Neural crest cell (in vitro differentiated cells): ENCODE data around the gene CD248. TPM values are rescaled to one million over a fixed set of nuclear protein-coding genes. Genes with fewer than 3 reads are reported as not detected.

ENCODE experiments used
- DNase-seq: peaks from one replicate; pipeline ENCODE4 v3.0.0; 2021; ENCODE audit warnings: low read depth, mixed read lengths, low spot score
- H3K27ac Mint-ChIP-seq: one replicate; pipeline ENCODE4 v1.8.0; 2021; ENCODE audit warnings: mild to moderate bottlenecking, mixed read lengths; ENCODE audit not compliant: unreplicated experiment
- H3K27me3 Mint-ChIP-seq: 2 replicates; pipeline ENCODE4 v1.8.0; 2021; ENCODE audit warnings: low read depth, mild to moderate bottlenecking, mixed read lengths
- H3K36me3 Mint-ChIP-seq: 2 replicates; pipeline ENCODE4 v1.8.0; 2021; ENCODE audit warnings: low read depth, mild to moderate bottlenecking, mixed read lengths
- H3K4me1 Mint-ChIP-seq: 2 replicates; pipeline ENCODE4 v1.8.0; 2021; ENCODE audit warnings: mixed read lengths
- H3K4me3 Mint-ChIP-seq: one replicate; pipeline ENCODE4 v1.8.0; 2021; ENCODE audit warnings: mild to moderate bottlenecking, mixed read lengths
- H3K9me3 Mint-ChIP-seq: 2 replicates; pipeline ENCODE4 v1.8.0; 2021; ENCODE audit warnings: mixed read lengths
- total RNA-seq: library from RNA; stranded (reverse); gene quantifications from 2 replicates; pipeline ENCODE4 v1.2.1, GENCODE V29; 2021
- TF ChIP-seq, protein P1 (sequence below): fragments of 200-600 bp; sonication (generic); conservative IDR thresholded peaks from 2 replicates; pipeline ENCODE4 v1.5.0; 2021; ENCODE audit warnings: antibody characterized with exemption, mild to moderate bottlenecking

The CD248 gene
- total RNA-seq, 1 donor from 2014 or later = 4.2 TPM

DNA sequence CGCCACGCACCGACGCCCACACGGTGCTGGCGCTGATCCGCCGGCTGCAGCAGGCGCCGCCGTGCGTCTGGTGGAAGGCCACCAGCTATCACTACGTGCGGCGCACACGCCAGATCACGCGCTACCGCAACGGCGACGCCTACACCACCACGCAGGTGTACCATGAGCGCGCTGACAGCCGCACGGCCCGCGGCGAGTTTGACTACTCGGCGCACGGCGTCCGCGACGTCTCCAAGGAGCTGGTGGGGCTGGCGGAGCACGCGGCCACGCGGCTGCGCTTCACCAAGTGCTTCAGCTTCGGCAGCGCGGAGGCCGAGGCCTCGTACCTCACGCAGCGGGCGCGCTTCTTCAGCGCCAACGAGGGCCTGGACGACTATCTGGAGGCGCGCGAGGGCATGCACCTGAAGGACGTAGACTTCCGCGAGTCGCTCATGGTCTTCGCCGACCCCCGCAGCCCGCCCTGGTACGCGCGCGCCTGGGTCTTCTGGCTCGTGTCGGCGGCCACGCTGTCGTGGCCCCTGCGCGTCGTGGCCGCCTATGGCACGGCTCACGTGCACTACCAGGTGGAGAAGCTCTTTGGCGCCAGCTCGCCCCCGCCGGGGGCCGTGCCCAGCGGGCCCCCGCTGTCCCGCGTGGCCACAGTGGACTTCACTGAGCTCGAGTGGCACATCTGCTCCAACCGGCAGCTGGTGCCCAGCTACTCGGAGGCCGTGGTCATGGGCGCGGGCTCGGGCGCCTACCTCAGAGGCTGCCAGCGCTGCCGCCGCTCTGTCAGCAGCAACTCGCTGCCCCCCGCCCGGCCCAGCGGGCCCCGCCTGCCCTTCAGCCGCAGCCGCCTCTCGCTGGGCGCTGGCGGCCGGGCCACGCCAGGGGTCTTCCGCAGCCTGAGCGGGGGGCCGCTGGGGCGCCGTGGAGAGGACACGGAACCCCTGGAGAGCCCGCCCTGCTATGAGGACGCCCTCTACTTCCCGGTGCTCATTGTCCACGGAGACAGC is 21.9 kb downstream of the CD248 start:
- no peak overlapping the region for H3K4me3 Mint-ChIP-seq
- peaks cover 56% of the 10 kb centered on the region for H3K27me3 Mint-ChIP-seq
- DNase-seq = no peak
- H3K36me3 Mint-ChIP-seq = no peaks in the 10 kb centered on the region
- TF ChIP-seq, protein P1, sequence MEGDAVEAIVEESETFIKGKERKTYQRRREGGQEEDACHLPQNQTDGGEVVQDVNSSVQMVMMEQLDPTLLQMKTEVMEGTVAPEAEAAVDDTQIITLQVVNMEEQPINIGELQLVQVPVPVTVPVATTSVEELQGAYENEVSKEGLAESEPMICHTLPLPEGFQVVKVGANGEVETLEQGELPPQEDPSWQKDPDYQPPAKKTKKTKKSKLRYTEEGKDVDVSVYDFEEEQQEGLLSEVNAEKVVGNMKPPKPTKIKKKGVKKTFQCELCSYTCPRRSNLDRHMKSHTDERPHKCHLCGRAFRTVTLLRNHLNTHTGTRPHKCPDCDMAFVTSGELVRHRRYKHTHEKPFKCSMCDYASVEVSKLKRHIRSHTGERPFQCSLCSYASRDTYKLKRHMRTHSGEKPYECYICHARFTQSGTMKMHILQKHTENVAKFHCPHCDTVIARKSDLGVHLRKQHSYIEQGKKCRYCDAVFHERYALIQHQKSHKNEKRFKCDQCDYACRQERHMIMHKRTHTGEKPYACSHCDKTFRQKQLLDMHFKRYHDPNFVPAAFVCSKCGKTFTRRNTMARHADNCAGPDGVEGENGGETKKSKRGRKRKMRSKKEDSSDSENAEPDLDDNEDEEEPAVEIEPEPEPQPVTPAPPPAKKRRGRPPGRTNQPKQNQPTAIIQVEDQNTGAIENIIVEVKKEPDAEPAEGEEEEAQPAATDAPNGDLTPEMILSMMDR = no peak
- peaks cover 17% of the 10 kb centered on the region for H3K4me1 Mint-ChIP-seq
- H3K27ac Mint-ChIP-seq = no peak overlapping the region
- no peaks in the 10 kb centered on the region for H3K9me3 Mint-ChIP-seq

DNA sequence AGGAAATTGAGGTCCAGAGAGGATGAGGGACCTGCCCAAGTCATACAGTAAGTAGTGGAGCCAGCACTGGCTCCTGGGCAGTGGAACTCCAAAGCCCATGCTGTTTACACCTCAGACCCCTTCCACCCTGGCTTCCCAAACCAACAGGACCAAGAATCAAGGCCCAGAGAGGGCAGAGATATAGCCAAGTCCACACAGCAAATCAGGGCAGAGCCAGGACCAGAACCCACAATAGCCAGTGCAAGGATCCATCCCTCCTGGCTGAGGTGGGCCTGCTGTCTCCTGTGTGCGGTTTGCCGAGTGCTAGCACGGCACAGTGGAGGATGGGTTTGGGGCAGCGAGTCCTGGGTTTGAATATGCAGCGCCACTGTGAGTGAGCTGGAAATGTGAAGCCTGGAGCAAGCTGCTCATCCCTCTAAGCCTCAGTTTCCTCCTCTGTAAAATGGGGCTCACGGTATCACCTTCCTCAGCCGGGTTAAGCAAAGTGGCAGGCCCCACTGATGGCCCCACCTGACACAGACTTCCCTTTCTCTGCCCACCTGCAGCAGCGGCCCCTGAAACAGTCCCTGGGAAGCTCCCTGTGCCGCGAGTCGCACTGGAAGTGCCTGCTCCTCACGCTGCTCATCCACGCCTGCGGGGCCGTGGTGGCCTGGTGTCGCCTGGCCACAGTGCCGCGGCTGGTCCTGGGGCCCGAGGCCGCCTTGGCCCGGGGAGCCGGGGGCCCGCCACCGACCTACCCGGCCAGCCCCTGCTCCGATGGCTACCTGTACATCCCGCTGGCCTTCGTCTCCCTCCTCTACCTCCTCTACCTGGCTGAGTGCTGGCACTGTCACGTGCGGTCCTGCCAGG is 22.8 kb downstream of the CD248 start:
- TF ChIP-seq, protein P1 = no peak
- H3K4me1 Mint-ChIP-seq = peaks cover 26% of the 10 kb centered on the region
- no peak overlapping the region for H3K27ac Mint-ChIP-seq
- H3K36me3 Mint-ChIP-seq = no peaks in the 10 kb centered on the region
- no peaks in the 10 kb centered on the region for H3K9me3 Mint-ChIP-seq
- H3K27me3 Mint-ChIP-seq = peaks cover 62% of the 10 kb centered on the region
- DNase-seq = no peak
- H3K4me3 Mint-ChIP-seq = peak overlapping the region; percentile 71

DNA sequence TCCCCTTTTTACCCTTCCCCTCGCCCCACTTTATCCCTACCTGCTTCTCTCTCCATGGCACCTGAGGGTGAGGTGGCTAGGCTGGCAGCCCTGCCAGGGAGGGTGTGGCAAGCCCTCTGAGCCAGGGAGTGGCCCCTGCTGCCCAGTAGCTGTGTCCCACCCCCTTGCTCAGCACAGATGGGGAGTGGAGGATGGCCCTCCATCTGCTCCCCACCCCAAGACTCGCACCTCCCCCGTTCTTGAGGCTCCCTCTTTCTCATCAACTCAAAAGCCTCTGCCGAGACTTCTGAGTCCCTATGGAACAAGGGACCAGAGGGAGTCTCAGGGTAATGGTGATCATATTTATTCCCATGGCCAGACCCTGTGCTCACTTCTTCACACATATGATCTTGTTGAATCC is 23.5 kb downstream of the CD248 start:
- DNase-seq = no peak
- TF ChIP-seq, protein P1 = no peak
- H3K4me3 Mint-ChIP-seq = peak overlapping the region; percentile 71
- H3K36me3 Mint-ChIP-seq = no peaks in the 10 kb centered on the region
- H3K27me3 Mint-ChIP-seq = peaks cover 64% of the 10 kb centered on the region
- no peaks in the 10 kb centered on the region for H3K9me3 Mint-ChIP-seq
- H3K27ac Mint-ChIP-seq = no peak overlapping the region
- peaks cover 29% of the 10 kb centered on the region for H3K4me1 Mint-ChIP-seq

DNA sequence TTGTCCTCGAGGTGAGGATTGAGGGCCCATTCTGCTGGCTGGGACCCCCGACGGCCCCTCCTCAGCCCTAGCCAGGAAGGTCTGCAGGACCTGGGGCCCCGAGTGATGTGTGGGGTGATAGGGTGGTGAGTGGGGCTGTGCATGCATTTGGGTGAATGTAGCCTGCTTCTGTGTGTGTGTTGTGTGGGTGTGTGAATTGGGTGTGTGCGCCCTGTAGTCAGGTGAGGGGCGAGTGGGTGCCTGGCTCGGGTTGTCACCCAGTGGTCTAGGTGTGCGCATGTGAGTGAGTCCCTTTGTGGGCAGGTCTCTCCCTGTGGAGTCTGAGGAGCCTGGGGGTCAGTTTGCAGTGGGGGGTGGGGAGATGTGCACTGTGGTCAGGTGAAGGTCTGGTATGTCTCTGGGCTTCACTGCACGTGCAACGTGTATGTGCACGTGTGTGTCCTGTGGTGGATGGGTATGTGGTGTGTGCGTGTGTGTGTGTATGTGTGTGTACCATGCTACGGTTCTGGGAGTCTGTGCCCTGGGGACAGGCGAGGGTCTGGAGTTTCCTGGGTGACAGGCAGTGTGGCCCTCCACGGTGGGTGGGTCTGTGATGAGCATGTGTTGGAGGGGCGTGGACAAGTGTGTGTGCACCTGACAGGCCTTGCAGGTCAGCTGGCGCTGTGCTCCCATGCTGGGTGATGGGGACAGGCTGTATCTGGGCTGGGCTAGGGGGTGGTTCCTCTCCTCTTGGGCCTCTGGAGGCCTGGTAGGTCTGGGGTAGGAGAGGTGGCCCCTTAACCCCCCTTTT is 24.1 kb downstream of the CD248 start:
- Mint-ChIP-seq H3K4me1 (peaks cover 33% of the 10 kb centered on the region), H3K27me3 (peaks cover 61% of the 10 kb centered on the region), H3K27ac (no peak overlapping the region), H3K36me3 (no peaks in the 10 kb centered on the region), H3K9me3 (no peaks in the 10 kb centered on the region), H3K4me3 (peak overlapping the region; percentile 75)
- TF ChIP-seq, protein P1 = no peak
- DNase-seq = no peak
